K562 (cell line): Measurements from ENCODE around the gene ZNF143. TPM values are rescaled to one million over a fixed set of nuclear protein-coding genes. Genes with fewer than 3 reads are reported as not detected.

ENCODE experiments used
- ARID3A ChIP-seq: IDR thresholded peaks from 2 replicates; pipeline ENCODE4 v1.6.1; 2012; ENCODE audit warnings: low read depth, low read length, improper control_type of control experiment, borderline replicate concordance
- BDP1 ChIP-seq: IDR thresholded peaks from 3 replicates; pipeline ENCODE4 v1.6.1; 2011; ENCODE audit not compliant: insufficient read length, insufficient read depth
- BRF2 ChIP-seq: IDR thresholded peaks from 3 replicates; pipeline ENCODE4 v1.6.1; 2011; ENCODE audit warnings: borderline replicate concordance, mild to moderate bottlenecking; ENCODE audit not compliant: insufficient read length, insufficient read depth
- DIDO1 ChIP-seq: fragments of 450-650 bp; IDR thresholded peaks from 2 replicates; pipeline ENCODE4 v1.6.1; 2016; ENCODE audit warnings: low read depth, missing biosample characterization, missing genetic modification characterization
- GATA2 ChIP-seq: sonication (generic); formaldehyde crosslinking; IDR thresholded peaks from 2 replicates; pipeline ENCODE4 v1.4.0; 2020; ENCODE audit warnings: mild to moderate bottlenecking, missing genetic modification reagents
- JUN ChIP-seq, 2 experiments: sonication (generic) in 1 of 2; formaldehyde crosslinking in 1 of 2; IDR thresholded peaks; 2 replicates each; pipeline versions ENCODE4 v1.6.1 to v1.8.0; 2012 to 2022; ENCODE audit warnings: borderline replicate concordance in 2 of 2, mild to moderate bottlenecking in 2 of 2, improper control_type of control experiment in 1 of 2, low read depth in 1 of 2, low read length in 1 of 2, missing genetic modification reagents in 1 of 2
- JUND ChIP-seq, 2 experiments: IDR thresholded peaks; 2 replicates in 1 of 2; 3 replicates in 1 of 2; pipeline ENCODE4 v1.6.1; 2011; ENCODE audit warnings: borderline replicate concordance in 2 of 2, low read depth in 2 of 2, low read length in 2 of 2, improper control_type of control experiment in 1 of 2, missing biosample characterization in 1 of 2, missing genetic modification characterization in 1 of 2, missing genetic modification reagents in 1 of 2
- MAZ ChIP-seq, 2 experiments: fragments of 450-650 bp in 1 of 2; sonication (generic) in 1 of 2; formaldehyde crosslinking; IDR thresholded peaks in 1 of 2; conservative IDR thresholded peaks in 1 of 2; 2 replicates each; pipeline versions ENCODE4 v1.4.0 to v1.5.0; 2020; ENCODE audit warnings: mild to moderate bottlenecking in 1 of 2, missing genetic modification reagents in 1 of 2
- NFXL1 ChIP-seq: fragments of 450-650 bp; formaldehyde crosslinking; IDR thresholded peaks from 2 replicates; pipeline ENCODE4 v1.4.0; 2021; ENCODE audit warnings: mild to moderate bottlenecking
- PBX2 ChIP-seq, 2 experiments: IDR thresholded peaks in 1 of 2; conservative IDR thresholded peaks in 1 of 2; 2 replicates each; pipeline ENCODE4 v1.6.1; 2016; ENCODE audit warnings: low read depth in 2 of 2, mild to moderate bottlenecking in 1 of 2, missing compliant biosample characterization in 1 of 2, missing genetic modification characterization in 1 of 2, moderate library complexity in 1 of 2
- RBM22 ChIP-seq: fragments of 200-400 bp; formaldehyde crosslinking; IDR thresholded peaks from 2 replicates; pipeline ENCODE4 v1.6.1; 2018; ENCODE audit warnings: low read length, low read depth; ENCODE audit not compliant: poor library complexity, severe bottlenecking
- ZNF253 ChIP-seq: fragments of 250-450 bp; sonication (Bioruptor Pico); conservative IDR thresholded peaks from 2 replicates; pipeline ENCODE4 v1.6.1; 2021; ENCODE audit warnings: mild to moderate bottlenecking
- ZNF76 ChIP-seq: fragments of 250-450 bp; sonication (Bioruptor Pico); IDR thresholded peaks from 2 replicates; pipeline ENCODE4 v1.4.0; 2020; ENCODE audit warnings: mild to moderate bottlenecking, moderate library complexity, borderline replicate concordance
- polyA plus RNA-seq, 8 experiments: library from polyadenylated mRNA; depleted of rRNA in 4 of 8; stranded (reverse) in 5 of 8; unstranded in 3 of 8; fragments of >200 nt; fragmentation: Nextera tagmentation in 2 of 8; fragmentation: Illumina TruSeq in 1 of 8; extraction: Ambion mirVana in 2 of 8; extraction: Trizol in 1 of 8; gene quantifications; 2 replicates each; pipeline versions ENCODE4 v1.2.1 to v1.2.3, GENCODE V29; 2011 to 2014; ENCODE audit warnings: inconsistent platforms in 1 of 8, missing spikeins in 1 of 8
- total RNA-seq, 7 experiments: library from RNA; depleted of rRNA in 6 of 7; stranded (reverse); fragments of >200 nt in 6 of 7; fragmentation: Illumina TruSeq in 2 of 7; extraction: Trizol in 2 of 7; gene quantifications; 2 replicates each; pipeline versions ENCODE4 v1.2.1 to v1.2.3, GENCODE V29; 2011 to 2021; ENCODE audit warnings: low replicate concordance in 1 of 7
- TF ChIP-seq, protein P1 (sequence below): fragments of 450-650 bp; conservative IDR thresholded peaks from 2 replicates; pipeline ENCODE4 v1.6.1; 2016; ENCODE audit warnings: missing genetic modification characterization, low read depth, mild to moderate bottlenecking, missing compliant biosample characterization, moderate library complexity
- TF ChIP-seq, protein P2 (sequence below): fragments of 250-450 bp; sonication (Bioruptor Pico); IDR thresholded peaks from 2 replicates; pipeline ENCODE4 v1.8.0; 2021; ENCODE audit warnings: moderate library complexity, mild to moderate bottlenecking, inconsistent platforms

The ZNF143 gene
- total and polyA plus RNA-seq, 9 of the 15 experiments (the other 6 are each of a cell fraction or from before 2014, with no cell fraction given): 18.4 to 58.5 (median 27.1) TPM

GRCh38 chr11:9565822-9566560, 105.2 kb downstream of the ZNF143 start (continued):
- TF ChIP-seq PBX2 (CRISPR knock-in tag; IDR thresholded peaks at IDR 0.05; ENCODE audit: low read depth) (no peak), PBX2 (tag; conservative IDR thresholded peaks at IDR 0.05; ENCODE audit: low read depth) (peak; percentile 79), NFXL1 (CRISPR knock-in tag) (no peak), ZNF253 (CRISPR knock-in tag) (no peak), RBM22 (no peak), MAZ (CRISPR knock-in tag; conservative IDR thresholded peaks at IDR 0.05 in 1 of 2, IDR thresholded peaks at IDR 0.05 in 1 of 2) (peak in 1 of 2 experiments; percentile 60; a peak in 2 of 4 replicates), ARID3A (peak; percentile 17; the same call in 1 of the 2 replicates), BRF2 (no peak), GATA2 (peak; percentile 80), JUND (IDR thresholded peaks at IDR 0.05; ENCODE audit: borderline replicate concordance, low read depth, low read length) (peak; percentile 100), JUND (tag; IDR thresholded peaks at IDR 0.05; ENCODE audit: borderline replicate concordance, low read depth, low read length) (peak; percentile 100), DIDO1 (tag) (no peak), ZNF76 (CRISPR knock-in tag) (no peak), JUN (IDR thresholded peaks at IDR 0.05; ENCODE audit: borderline replicate concordance, low read depth, low read length) (peak; percentile 100), JUN (CRISPR knock-in tag; IDR thresholded peaks at IDR 0.05; ENCODE audit: borderline replicate concordance) (peak; percentile 91), BDP1 (no peak)
- TF ChIP-seq, protein P1, sequence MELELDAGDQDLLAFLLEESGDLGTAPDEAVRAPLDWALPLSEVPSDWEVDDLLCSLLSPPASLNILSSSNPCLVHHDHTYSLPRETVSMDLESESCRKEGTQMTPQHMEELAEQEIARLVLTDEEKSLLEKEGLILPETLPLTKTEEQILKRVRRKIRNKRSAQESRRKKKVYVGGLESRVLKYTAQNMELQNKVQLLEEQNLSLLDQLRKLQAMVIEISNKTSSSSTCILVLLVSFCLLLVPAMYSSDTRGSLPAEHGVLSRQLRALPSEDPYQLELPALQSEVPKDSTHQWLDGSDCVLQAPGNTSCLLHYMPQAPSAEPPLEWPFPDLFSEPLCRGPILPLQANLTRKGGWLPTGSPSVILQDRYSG (tag): peak; percentile 39; the same call in 1 of the 2 replicates
- TF ChIP-seq, protein P2, sequence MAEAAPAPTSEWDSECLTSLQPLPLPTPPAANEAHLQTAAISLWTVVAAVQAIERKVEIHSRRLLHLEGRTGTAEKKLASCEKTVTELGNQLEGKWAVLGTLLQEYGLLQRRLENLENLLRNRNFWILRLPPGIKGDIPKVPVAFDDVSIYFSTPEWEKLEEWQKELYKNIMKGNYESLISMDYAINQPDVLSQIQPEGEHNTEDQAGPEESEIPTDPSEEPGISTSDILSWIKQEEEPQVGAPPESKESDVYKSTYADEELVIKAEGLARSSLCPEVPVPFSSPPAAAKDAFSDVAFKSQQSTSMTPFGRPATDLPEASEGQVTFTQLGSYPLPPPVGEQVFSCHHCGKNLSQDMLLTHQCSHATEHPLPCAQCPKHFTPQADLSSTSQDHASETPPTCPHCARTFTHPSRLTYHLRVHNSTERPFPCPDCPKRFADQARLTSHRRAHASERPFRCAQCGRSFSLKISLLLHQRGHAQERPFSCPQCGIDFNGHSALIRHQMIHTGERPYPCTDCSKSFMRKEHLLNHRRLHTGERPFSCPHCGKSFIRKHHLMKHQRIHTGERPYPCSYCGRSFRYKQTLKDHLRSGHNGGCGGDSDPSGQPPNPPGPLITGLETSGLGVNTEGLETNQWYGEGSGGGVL (CRISPR knock-in tag): no peak
